Astrocyte (in vitro differentiated cells and primary cell): Measurements from ENCODE around the gene TYW3. TPM values are rescaled to one million over a fixed set of nuclear protein-coding genes. Genes with fewer than 3 reads are reported as not detected.
"Not testable (repeated sequence)": the region's sequence is repeated elsewhere in the genome, so short reads cannot be mapped to it uniquely, and the experiment has no call there.

Source experiments
- DNase-seq: peaks from one replicate; pipeline ENCODE4 v3.0.0-alpha.2; 2010; ENCODE audit warnings: low read depth
- FAIRE-seq: peaks from 2 replicates; lab custom pipeline; 2011; peaks lifted over from hg19 to GRCh38; lab: Jason Lieb, UNC
- H2AFZ ChIP-seq: 2 replicates; pipeline ENCODE4 v1.6.0; 2012; ENCODE audit warnings: low read depth, low read length, inconsistent platforms
- H3K27ac ChIP-seq: 2 replicates; pipeline ENCODE4 v1.5.1; 2011; ENCODE audit warnings: low read depth, low read length, inconsistent platforms
- H3K27me3 ChIP-seq: 2 replicates; pipeline ENCODE4 v1.6.0; 2011; ENCODE audit warnings: low read length, inconsistent platforms; ENCODE audit not compliant: insufficient read depth
- H3K36me3 ChIP-seq: 2 replicates; pipeline ENCODE4 v1.5.1; 2011; ENCODE audit warnings: low read length, inconsistent platforms; ENCODE audit not compliant: insufficient read depth
- H3K4me1 ChIP-seq: 2 replicates; pipeline ENCODE4 v1.5.1; 2011; ENCODE audit warnings: low read length, inconsistent platforms; ENCODE audit not compliant: insufficient read depth
- H3K4me2 ChIP-seq: 2 replicates; pipeline ENCODE4 v1.6.0; 2012; ENCODE audit warnings: low read length, inconsistent platforms
- H3K4me3 ChIP-seq: 2 replicates; pipeline ENCODE4 v1.5.1; 2011; ENCODE audit warnings: low read depth, mild to moderate bottlenecking, low read length, inconsistent platforms; ENCODE audit not compliant: insufficient read depth
- H3K79me2 ChIP-seq: 2 replicates; pipeline ENCODE4 v1.6.0; 2012; ENCODE audit warnings: mild to moderate bottlenecking, low read length, inconsistent platforms; ENCODE audit not compliant: insufficient read depth
- H3K9ac ChIP-seq: 2 replicates; pipeline ENCODE4 v1.6.0; 2012; ENCODE audit warnings: mild to moderate bottlenecking, low read length, inconsistent platforms
- H3K9me3 ChIP-seq: 2 replicates; pipeline ENCODE4 v1.5.1; 2012; ENCODE audit warnings: low read depth, mild to moderate bottlenecking, low read length, inconsistent platforms; ENCODE audit not compliant: insufficient read depth
- H4K20me1 ChIP-seq: 2 replicates; pipeline ENCODE4 v1.6.0; 2012; ENCODE audit warnings: low read length, inconsistent platforms; ENCODE audit not compliant: insufficient read depth
- H3K27ac Mint-ChIP-seq: one replicate; pipeline ENCODE4 v1.8.0; 2021; ENCODE audit warnings: mild to moderate bottlenecking, mixed read lengths; ENCODE audit not compliant: unreplicated experiment
- H3K27me3 Mint-ChIP-seq: one replicate; pipeline ENCODE4 v1.8.0; 2021; ENCODE audit warnings: low read depth, mixed read lengths; ENCODE audit not compliant: unreplicated experiment
- H3K36me3 Mint-ChIP-seq: one replicate; pipeline ENCODE4 v1.8.0; 2021; ENCODE audit warnings: low read depth, mixed read lengths; ENCODE audit not compliant: unreplicated experiment
- H3K4me1 Mint-ChIP-seq: one replicate; pipeline ENCODE4 v1.8.0; 2021; ENCODE audit warnings: low read depth, mixed read lengths; ENCODE audit not compliant: unreplicated experiment
- H3K4me3 Mint-ChIP-seq: one replicate; pipeline ENCODE4 v1.8.0; 2021; ENCODE audit warnings: mild to moderate bottlenecking, moderate library complexity, mixed read lengths; ENCODE audit not compliant: unreplicated experiment
- H3K9me3 Mint-ChIP-seq: one replicate; pipeline ENCODE4 v1.8.0; 2021; ENCODE audit warnings: mild to moderate bottlenecking, mixed read lengths; ENCODE audit not compliant: unreplicated experiment
- EZH2 ChIP-seq: IDR thresholded peaks from 2 replicates; pipeline ENCODE4 v1.6.1; 2012; ENCODE audit warnings: mild to moderate bottlenecking, low read length, inconsistent platforms; ENCODE audit not compliant: insufficient read depth
- total RNA-seq: library from RNA; stranded (reverse); gene quantifications from 2 replicates; pipeline ENCODE4 v1.2.1, GENCODE V29; 2021
- TF ChIP-seq, protein P1 (sequence below): IDR thresholded peaks from 2 replicates; pipeline ENCODE4 v1.5.1; 2011; ENCODE audit warnings: low read depth, mild to moderate bottlenecking, inconsistent platforms, low read length, moderate library complexity; ENCODE audit not compliant: insufficient read depth

TYW3 gene
- total RNA-seq, 1 donor from 2014 or later, result 19.4 TPM

GRCh38 chr1:74748960-74749359, 16.0 kb downstream of the TYW3 start:
- H3K4me2 ChIP-seq, result no peak overlapping the region
- H4K20me1 ChIP-seq, result no peaks in the 10 kb centered on the region
- no peaks in the 10 kb centered on the region for H3K27me3 ChIP-seq
- FAIRE-seq, result no peak
- TF ChIP-seq, protein P1, sequence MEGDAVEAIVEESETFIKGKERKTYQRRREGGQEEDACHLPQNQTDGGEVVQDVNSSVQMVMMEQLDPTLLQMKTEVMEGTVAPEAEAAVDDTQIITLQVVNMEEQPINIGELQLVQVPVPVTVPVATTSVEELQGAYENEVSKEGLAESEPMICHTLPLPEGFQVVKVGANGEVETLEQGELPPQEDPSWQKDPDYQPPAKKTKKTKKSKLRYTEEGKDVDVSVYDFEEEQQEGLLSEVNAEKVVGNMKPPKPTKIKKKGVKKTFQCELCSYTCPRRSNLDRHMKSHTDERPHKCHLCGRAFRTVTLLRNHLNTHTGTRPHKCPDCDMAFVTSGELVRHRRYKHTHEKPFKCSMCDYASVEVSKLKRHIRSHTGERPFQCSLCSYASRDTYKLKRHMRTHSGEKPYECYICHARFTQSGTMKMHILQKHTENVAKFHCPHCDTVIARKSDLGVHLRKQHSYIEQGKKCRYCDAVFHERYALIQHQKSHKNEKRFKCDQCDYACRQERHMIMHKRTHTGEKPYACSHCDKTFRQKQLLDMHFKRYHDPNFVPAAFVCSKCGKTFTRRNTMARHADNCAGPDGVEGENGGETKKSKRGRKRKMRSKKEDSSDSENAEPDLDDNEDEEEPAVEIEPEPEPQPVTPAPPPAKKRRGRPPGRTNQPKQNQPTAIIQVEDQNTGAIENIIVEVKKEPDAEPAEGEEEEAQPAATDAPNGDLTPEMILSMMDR, result no peak
- TF ChIP-seq EZH2, result no peak
- Mint-ChIP-seq H3K9me3 (peaks cover 2% of the 10 kb centered on the region), H3K27me3 (no peaks in the 10 kb centered on the region), H3K4me1 (no peaks in the 10 kb centered on the region), H3K4me3 (no peak overlapping the region), H3K27ac (no peak overlapping the region), H3K36me3 (peaks cover 20% of the 10 kb centered on the region)
- H3K9ac ChIP-seq, result no peak overlapping the region
- H3K4me3 ChIP-seq, result no peak overlapping the region
- H3K4me1 ChIP-seq, result no peaks in the 10 kb centered on the region
- H3K79me2 ChIP-seq, result peaks cover 4% of the 10 kb centered on the region
- no peak overlapping the region for H2AFZ ChIP-seq
- DNase-seq, result no peak
- H3K9me3 ChIP-seq, result no peaks in the 10 kb centered on the region
- peaks cover 20% of the 10 kb centered on the region for H3K36me3 ChIP-seq
- no peak overlapping the region for H3K27ac ChIP-seq

- Histone ChIP-seq H4K20me1 (no peaks in the 10 kb centered on the region), H3K79me2 (no peaks in the 10 kb centered on the region), H3K27ac (no peak overlapping the region), H3K9me3 (no peaks in the 10 kb centered on the region), H3K27me3 (no peaks in the 10 kb centered on the region), H3K36me3 (peaks cover 32% of the 10 kb centered on the region), H3K4me1 (no peaks in the 10 kb centered on the region), H3K4me2 (no peak overlapping the region), H3K9ac (no peak overlapping the region), H3K4me3 (no peak overlapping the region), H2AFZ (no peak overlapping the region)
- H3K4me1 Mint-ChIP-seq, result no peaks in the 10 kb centered on the region
- H3K27ac Mint-ChIP-seq, result no peak overlapping the region
- DNase-seq (no peak), FAIRE-seq (no peak)
- H3K27me3 Mint-ChIP-seq, result no peaks in the 10 kb centered on the region
- peaks cover 2% of the 10 kb centered on the region for H3K9me3 Mint-ChIP-seq
- H3K36me3 Mint-ChIP-seq, result peaks cover 30% of the 10 kb centered on the region
- no peak overlapping the region for H3K4me3 Mint-ChIP-seq
- TF ChIP-seq EZH2, result no peak
- TF ChIP-seq, protein P1, result no peak
Observed at GRCh38 chr1:74753104-74753503, 20.2 kb downstream of the TYW3 start.

- TF ChIP-seq, protein P1, result no peak
- no peak for TF ChIP-seq EZH2
- Histone ChIP-seq H3K27me3 (no peaks in the 10 kb centered on the region), H3K4me2 (no peak overlapping the region), H3K4me3 (no peak overlapping the region), H3K79me2 (no peaks in the 10 kb centered on the region), H3K9ac (no peak overlapping the region), H4K20me1 (no peaks in the 10 kb centered on the region), H3K9me3 (no peaks in the 10 kb centered on the region), H3K4me1 (no peaks in the 10 kb centered on the region), H3K36me3 (peaks cover 35% of the 10 kb centered on the region), H2AFZ (no peak overlapping the region), H3K27ac (no peak overlapping the region)
- H3K9me3 Mint-ChIP-seq, result no peaks in the 10 kb centered on the region
- H3K4me1 Mint-ChIP-seq, result no peaks in the 10 kb centered on the region
- FAIRE-seq (no peak), DNase-seq (no peak)
- H3K27ac Mint-ChIP-seq, result no peak overlapping the region
- H3K36me3 Mint-ChIP-seq, result peaks cover 26% of the 10 kb centered on the region
- H3K27me3 Mint-ChIP-seq, result no peaks in the 10 kb centered on the region
- H3K4me3 Mint-ChIP-seq, result no peak overlapping the region
Observed at GRCh38 chr1:74755475-74755874, 22.5 kb downstream of the TYW3 start.

GRCh38 chr1:74756650-74757049, 23.7 kb downstream of the TYW3 start:
- H3K36me3 ChIP-seq, result peaks cover 42% of the 10 kb centered on the region
- DNase-seq, H4K20me1 ChIP-seq, H3K9ac ChIP-seq, H2AFZ ChIP-seq, H3K9me3 ChIP-seq, H3K4me1 ChIP-seq, FAIRE-seq, H3K4me3 Mint-ChIP-seq, H3K27ac ChIP-seq, H3K9me3 Mint-ChIP-seq, H3K79me2 ChIP-seq, H3K27me3 Mint-ChIP-seq, H3K4me3 ChIP-seq, H3K4me2 ChIP-seq, H3K27me3 ChIP-seq, H3K4me1 Mint-ChIP-seq, H3K27ac Mint-ChIP-seq: not testable (repeated sequence)
- peaks cover 26% of the 10 kb centered on the region for H3K36me3 Mint-ChIP-seq
